Measurements from ENCODE around the gene BTBD9.

DNA sequence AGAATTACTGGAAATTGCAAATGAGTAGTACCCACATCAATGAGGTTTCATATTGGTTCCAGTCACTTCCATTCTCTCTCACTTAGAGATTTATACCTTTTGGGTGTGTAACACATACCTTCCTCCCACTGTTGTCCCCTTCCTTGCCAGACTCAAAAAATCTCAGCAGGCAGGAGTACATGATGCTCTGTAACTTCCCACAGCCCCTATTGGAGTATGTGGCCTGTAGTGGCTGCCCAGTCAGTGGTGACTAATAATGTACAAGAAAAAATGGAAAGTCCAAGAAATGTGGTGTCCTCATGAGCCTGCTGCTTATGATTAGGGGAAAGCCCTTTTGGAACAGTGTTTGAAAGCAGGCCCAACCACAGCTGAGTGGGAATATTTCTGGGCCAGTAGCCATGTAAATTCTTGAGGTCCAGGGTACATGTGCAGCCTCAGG is 508.2 kb downstream of the BTBD9 start:
- TF ChIP-seq, protein P1, sequence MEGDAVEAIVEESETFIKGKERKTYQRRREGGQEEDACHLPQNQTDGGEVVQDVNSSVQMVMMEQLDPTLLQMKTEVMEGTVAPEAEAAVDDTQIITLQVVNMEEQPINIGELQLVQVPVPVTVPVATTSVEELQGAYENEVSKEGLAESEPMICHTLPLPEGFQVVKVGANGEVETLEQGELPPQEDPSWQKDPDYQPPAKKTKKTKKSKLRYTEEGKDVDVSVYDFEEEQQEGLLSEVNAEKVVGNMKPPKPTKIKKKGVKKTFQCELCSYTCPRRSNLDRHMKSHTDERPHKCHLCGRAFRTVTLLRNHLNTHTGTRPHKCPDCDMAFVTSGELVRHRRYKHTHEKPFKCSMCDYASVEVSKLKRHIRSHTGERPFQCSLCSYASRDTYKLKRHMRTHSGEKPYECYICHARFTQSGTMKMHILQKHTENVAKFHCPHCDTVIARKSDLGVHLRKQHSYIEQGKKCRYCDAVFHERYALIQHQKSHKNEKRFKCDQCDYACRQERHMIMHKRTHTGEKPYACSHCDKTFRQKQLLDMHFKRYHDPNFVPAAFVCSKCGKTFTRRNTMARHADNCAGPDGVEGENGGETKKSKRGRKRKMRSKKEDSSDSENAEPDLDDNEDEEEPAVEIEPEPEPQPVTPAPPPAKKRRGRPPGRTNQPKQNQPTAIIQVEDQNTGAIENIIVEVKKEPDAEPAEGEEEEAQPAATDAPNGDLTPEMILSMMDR (IDR thresholded peaks at IDR 0.05 in 8 of 11, conservative IDR thresholded peaks at IDR 0.05 in 3 of 11), result no peak
- no peak for TF ChIP-seq POLR2A (IDR thresholded peaks at IDR 0.05)
